Fibroblast of skin of back (primary cell): ENCODE measurements around the gene KCNG2.
"Not testable (repeated sequence)": the region's sequence is repeated elsewhere in the genome, so short reads cannot be mapped to it uniquely, and the experiment has no call there.

Experiments
- DNase-seq: peaks from one replicate; pipeline ENCODE4 v3.0.0-alpha.2; 2013

The KCNG2 gene

DNA sequence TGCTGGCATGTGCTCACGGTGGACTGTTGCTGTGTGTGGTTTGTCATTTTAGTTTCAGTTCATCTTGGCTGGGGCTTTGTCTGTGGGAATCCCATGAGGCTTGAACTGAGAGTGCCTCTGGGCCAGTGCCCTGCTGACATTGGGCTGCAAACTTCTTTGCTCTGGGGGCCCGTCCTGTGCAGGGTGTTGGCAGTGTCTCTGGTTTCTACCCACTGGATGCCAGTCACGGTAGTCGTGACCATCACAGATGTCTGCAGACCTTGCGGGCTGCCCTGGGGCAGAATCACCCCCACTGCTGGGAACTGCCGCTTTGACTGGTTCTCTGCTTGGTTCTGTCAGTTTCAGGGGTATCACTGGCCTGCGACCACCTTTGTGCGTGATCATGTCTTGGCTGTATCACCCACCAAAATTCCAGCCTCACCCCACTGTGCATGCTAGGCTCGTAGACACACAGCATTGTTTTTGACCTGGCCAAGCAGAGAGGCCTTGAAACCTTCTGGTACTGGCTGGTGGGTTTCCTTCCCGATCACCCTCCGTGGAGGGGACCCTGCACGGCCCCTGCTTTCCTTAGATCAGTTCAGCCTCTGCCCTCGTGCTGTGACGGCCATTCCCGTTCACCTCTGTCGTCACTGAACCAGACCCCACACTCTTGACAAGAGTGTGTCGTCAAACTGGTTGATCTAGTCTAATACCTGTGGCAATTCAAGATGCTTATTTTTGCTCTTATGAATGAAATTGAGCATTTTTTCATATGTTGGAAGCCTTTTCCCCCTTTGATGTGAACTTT lies 57.6 kb downstream of the KCNG2 start:
- no peak for DNase-seq

DNA sequence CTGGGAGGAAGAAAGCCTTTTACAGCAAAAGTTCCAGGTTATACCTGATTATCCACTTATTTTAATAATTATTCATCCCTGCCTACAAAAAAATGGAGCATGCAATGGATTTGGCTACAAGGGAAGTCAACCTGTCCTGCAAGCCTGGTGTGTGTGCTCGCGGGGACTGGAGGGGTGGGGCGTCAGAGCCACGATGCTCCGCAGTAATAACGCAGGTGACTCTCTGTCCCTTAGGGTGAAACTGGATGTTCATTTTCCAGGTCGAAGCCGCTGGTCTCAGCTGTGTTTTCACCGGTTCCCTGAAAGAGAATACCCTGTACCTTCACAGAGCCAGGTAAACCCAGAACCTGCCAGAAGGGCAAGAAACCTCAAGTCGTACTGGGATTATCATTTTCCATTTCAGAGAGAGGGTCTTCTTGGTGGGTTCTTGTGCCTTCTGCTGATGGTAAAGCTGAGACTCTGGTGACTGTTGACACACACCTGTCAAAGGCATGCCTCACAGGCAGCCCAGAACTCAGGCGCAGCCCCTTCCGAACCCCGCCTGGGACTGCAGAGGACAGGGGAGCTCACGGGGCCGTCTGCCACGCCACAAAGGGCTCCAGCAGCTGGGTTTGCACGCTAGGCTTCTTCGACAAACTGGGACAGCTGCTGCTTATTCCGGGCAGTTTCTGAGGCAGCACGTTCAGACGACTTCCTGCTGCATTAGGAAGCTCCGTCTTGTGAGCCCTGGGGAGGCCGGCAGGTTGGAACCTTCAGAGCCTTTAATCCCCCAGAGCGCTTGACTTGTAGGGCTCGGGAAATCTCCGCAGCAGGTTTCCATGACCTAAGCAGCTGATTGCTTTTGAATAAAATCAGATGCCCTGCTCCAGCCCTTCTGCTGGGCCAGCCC lies 58.6 kb downstream of the KCNG2 start:
- peak; percentile 23 for DNase-seq

GRCh38 chr18:79857082-79857671 lies 59.4 kb downstream of the KCNG2 start:
- peak; percentile 19 for DNase-seq

DNA sequence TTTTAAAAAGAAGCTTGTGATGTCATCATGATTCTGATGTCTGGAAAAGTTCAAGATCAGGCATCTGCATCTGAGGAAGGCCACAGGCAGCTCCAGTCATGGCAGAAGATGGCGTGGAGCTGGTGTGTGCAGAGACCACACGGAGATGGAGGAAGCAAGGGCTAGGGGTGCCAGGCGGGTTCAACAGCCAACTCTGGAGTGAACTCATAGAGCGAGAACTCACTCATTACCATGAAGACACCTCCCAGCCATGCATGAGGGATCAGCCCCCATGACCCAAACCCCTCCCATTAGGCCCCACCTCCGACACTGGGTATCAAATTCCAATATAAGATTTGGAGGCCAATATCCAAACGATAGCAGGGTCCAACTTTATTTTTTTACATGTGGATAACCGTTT lies 61.6 kb downstream of the KCNG2 start:
- no peak for DNase-seq

DNA sequence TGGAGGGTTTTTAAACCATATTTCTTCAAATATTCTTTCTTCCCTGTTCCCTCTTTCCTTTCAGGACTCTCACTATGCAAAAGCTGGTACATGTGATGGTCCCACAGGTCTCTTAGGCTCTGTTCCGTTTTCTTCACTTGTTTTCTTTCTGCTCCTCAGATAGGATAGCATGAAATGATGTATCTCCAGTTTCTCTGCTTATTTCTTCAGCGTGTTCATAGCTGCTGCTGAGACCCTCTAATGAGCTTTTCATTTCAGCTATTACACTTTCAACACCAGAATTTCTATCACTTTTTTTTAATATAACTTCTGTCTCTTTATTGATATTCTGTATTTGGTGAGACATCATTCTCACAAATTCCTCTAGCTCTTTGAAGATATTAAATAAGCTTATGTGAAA lies 63.9 kb downstream of the KCNG2 start:
- DNase-seq, result no peak

GRCh38 chr18:79862562-79862961 lies 64.8 kb downstream of the KCNG2 start:
- DNase-seq, result no peak

- no peak for DNase-seq
Observed at GRCh38 chr18:79863161-79864005, 65.6 kb downstream of the KCNG2 start.

GRCh38 chr18:79864006-79864725 lies 66.4 kb downstream of the KCNG2 start:
- no peak for DNase-seq

GRCh38 chr18:79864955-79865354 lies 67.2 kb downstream of the KCNG2 start:
- not testable (repeated sequence) for DNase-seq

- DNase-seq, result not testable (repeated sequence)
Observed at GRCh38 chr18:79865951-79866350, 68.2 kb downstream of the KCNG2 start.

DNA sequence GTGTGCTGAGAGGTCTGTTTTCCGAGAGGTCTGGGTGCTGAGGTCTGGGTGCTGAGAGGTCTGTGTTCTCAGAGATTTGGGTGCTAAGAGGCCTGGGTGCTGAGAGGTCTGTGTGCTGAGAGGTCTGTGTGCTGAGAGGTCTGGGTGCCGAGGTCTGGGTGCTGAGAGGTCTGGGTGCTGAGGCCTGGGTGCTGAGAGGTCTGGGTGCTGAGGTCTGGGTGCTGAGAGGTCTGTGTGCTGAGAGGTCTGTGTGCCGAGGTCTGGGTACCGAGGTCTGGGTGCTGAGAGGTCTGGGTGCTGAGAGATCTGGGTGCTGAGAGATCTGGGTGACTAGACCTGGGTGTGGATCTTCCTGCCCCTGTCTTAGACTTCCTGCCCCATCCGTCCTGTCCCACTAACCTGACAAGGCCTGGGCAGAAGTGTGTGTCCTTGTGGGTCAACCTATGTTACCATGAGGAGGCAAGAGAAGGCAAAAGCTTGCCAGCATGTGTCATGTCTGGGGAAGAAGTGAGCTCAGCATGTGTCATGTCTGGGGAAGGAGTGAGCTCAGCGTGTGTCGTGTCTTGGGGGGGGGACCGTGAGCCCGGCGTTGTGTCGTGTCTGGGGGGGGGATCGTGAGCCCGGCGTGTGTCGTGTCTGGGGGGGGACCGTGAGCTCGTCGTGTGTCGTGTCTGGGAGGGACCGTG lies 69.3 kb downstream of the KCNG2 start:
- DNase-seq, result peak; percentile 6

- no peak for DNase-seq
Observed at GRCh38 chr18:79867666-79868065, 69.9 kb downstream of the KCNG2 start.

GRCh38 chr18:79868168-79868784 lies 70.5 kb downstream of the KCNG2 start:
- DNase-seq, result no peak

DNA sequence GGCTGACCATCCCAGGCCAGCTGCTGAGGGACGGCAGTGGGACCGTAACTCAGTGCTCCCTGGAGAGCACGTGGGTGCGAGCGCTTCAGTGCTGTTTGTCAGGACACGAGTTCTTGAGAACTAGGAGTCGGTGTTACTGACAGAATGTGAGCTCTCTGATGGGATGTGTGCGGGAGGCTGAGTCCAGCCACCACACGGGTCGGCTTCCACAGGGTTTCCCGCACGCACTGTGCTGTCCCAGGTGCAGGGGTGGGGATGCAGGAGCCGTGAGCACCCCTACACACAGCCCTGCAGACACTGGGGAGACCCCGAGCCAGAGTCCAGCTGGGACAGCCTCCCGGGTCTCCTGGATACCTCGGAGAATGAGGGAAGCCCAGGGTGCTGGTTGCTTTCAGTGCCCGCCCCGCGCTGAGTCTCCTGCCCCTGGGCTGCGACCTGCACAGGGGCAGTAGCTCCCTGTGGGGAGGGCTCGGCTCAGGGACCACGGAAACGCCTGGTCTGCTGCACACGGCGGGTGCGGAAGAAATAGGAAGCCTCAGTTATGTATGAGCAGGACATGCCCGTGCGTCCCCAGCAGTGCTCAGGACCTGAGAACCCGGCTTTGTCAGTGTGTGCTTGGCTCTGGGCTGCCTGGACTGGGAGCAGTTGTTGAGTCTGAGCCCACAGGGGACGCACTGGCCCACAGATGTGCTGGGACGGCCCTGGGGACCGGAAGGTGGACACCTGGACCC lies 71.2 kb downstream of the KCNG2 start:
- no peak for DNase-seq

DNA sequence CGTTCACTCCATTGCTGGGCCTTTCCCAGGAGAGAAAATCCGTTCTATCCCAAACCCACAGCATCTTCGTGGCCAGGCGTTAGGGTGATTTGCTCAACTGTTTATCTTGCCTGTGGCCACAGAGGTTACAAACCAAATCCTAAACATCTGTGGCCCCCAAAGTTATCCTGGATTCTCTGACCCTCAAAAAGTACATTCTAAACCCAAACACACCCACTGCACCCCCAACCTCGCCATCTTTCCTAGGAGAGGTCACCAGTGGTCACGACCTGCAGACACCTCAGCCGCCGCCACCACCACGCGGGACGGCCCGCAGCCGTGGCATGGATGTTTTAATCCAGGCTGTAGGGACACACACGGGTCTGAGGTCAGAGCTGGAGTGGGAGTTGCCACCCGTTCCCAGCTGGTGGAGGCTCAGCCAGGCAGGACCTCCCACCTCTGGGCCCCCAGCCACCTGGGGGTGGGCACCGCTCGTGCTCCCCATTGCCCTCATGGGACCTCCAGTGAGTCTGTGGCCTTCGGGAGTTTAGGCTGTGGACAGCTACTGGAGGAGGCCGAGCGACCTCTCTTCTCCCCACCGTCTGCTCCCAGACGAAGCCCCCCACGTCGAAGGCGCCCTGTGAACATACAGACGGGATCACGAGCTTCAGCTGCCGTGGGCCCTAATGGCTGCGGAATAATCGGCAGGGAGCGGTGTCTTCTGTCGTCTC lies 72.0 kb downstream of the KCNG2 start:
- no peak for DNase-seq

- no peak for DNase-seq
Observed at GRCh38 chr18:79870301-79871025, 72.7 kb downstream of the KCNG2 start.

- no peak for DNase-seq
Observed at GRCh38 chr18:79871026-79871390, 73.3 kb downstream of the KCNG2 start.

DNA sequence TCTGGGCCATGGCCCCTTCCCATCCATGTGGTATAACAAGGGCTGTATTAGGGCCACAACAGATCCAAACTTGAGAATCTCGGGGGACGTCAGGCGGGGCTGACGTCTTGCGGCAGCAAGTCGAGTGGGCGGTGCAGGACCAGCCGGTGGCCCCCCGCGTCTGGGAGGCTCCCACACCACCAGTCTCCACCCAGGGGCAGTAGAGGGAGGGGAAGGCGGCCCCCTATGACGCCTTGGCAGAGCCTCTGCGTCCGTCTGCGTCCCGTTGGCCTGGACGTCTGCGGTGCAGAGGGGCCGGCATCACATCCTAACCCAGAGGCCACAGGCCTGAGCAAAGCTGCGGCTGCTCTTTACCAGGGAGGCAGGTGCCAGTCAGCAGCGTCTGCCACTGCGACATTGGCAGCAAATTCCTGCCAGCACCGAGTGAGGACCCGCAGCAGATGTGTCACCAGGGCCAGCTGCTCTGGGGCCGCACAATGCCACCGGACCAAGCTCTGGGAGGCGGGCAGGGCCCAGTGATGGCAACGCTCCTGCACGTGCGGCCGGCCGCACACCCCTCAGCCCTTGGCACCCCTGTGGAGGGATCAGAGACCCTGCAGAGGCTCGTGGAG lies 73.8 kb downstream of the KCNG2 start:
- no peak for DNase-seq
